Measurements from ENCODE around the gene JMJD4. TPM values are rescaled to one million over a fixed set of nuclear protein-coding genes. Genes with fewer than 3 reads are reported as not detected.

The JMJD4 gene
- 15.1 and 20.9 TPM in 2 replicates for total RNA-seq (2021)
- percentile 62 among the genes with signal in this experiment for Bru-seq, nascent RNA
- percentile 57 among the genes with signal in this experiment for BruChase-seq, experiment 1, labeled RNA remaining after a 2-hour chase
- percentile 58 among the genes with signal in this experiment for BruChase-seq, experiment 2, labeled RNA remaining after a 6-hour chase
- long read RNA-seq, transcript JMJD4-201 (6 exons, 2,595 nt), result major isoform, 14 of 24 reads
- long read RNA-seq, partial matches to known transcripts, result 3 of 24 reads
- long read RNA-seq, other reads (novel, unspliced or antisense), result 6 of 24 reads

- intact Hi-C loops (cut with micrococcal nuclease; ENCODE audit: unreplicated experiment), result loop anchor here (1.0 kb wide), 1 partner anchor 24 kb away; no protein-coding TSS in a partner anchor
- Histone ChIP-seq H3K9me3 (ENCODE audit: insufficient read depth, low read depth) (no peaks in the 10 kb centered on the region), H4K20me1 (ENCODE audit: insufficient read depth) (peaks cover 10% of the 10 kb centered on the region; the same call in 1 of the 2 replicates), H3K4me3 (peak within 1 kb of the TSS; percentile 99), H2AFZ (peak within 1 kb of the TSS; percentile 100), H3K27ac (0 out of 2 replicates have a peak within 1 kb of the TSS, but pooled peaks have one; percentile 1), H3K36me3 (ENCODE audit: low read depth) (no peaks in the 10 kb centered on the region), H3K4me2 (peak within 1 kb of the TSS; percentile 91), H3K79me2 (ENCODE audit: low read depth) (peaks cover 63% of the 10 kb centered on the region), H3K9me2 (ENCODE audit: insufficient read depth) (no peaks in the 10 kb centered on the region), H3K27me3 (ENCODE audit: insufficient read depth, low read depth) (no peaks in the 10 kb centered on the region), H3K4me1 (replicated peaks; ENCODE audit: insufficient read depth) (peaks cover 17% of the 10 kb centered on the region; the same call in 1 of the 2 replicates), H3F3A (ENCODE audit: insufficient read depth, low read depth) (peaks cover 5% of the 10 kb centered on the region; the same call in 1 of the 2 replicates)
- BruUV-seq (replicated peaks), result no TSS peak
- peak; percentile 75 to 97 for DNase-seq
- POLR2A ChIA-PET (ENCODE audit: unreplicated experiment), result interaction anchor here (0.6 to 0.7 kb wide), 3 partner anchors 53 to 777 kb away, joined by 3 to 4 read pairs (median 3); partner anchors contain the start of gene IBA57
- CTCF ChIA-PET, result interaction anchor here (0.6 kb wide), 1 partner anchor 31 kb away, joined by 9 read pairs; no protein-coding TSS in a partner anchor
- TF ChIP-seq CTCF (conservative IDR thresholded peaks at IDR 0.05), result no peak
- no peak for TF ChIP-seq EZH2 (IDR thresholded peaks at IDR 0.05; ENCODE audit: low read depth)
These were observed at the start of gene JMJD4, which contains the start of gene SNAP47 for GRCh38 chr1:227734856-227735538. TSS of gene JMJD4 (minus strand) at chr1:227735302. CDS start at chr1:227735273, 29 bp downstream. TSS of gene SNAP47 (plus strand) at chr1:227735435. CDS start at chr1:227747737, 12,302 bp downstream.

- H3K79me2 ChIP-seq (ENCODE audit: low read depth), result no peaks in the 10 kb centered on the region
- BruUV-seq (replicated peaks), result no TSS peak
- intact Hi-C loops (cut with micrococcal nuclease; ENCODE audit: unreplicated experiment), result no loop called here
- CTCF ChIA-PET, result no interaction called here
- H3K27ac ChIP-seq, result no peak overlapping the region
- no peak overlapping the region for H3K4me3 ChIP-seq
- H3K4me1 ChIP-seq (replicated peaks; ENCODE audit: insufficient read depth), result peaks cover 3% of the 10 kb centered on the region; the same call in 1 of the 2 replicates
- no peak for DNase-seq
- TF ChIP-seq EZH2 (IDR thresholded peaks at IDR 0.05; ENCODE audit: low read depth), result no peak
- TF ChIP-seq CTCF (conservative IDR thresholded peaks at IDR 0.05), result no peak
- H3F3A ChIP-seq (ENCODE audit: insufficient read depth, low read depth), result no peaks in the 10 kb centered on the region; the same call in 1 of the 2 replicates
- H4K20me1 ChIP-seq (ENCODE audit: insufficient read depth), result no peaks in the 10 kb centered on the region; the same call in 1 of the 2 replicates
- H3K36me3 ChIP-seq (ENCODE audit: low read depth), result no peaks in the 10 kb centered on the region
- no peaks in the 10 kb centered on the region for H3K9me3 ChIP-seq (ENCODE audit: insufficient read depth, low read depth)
- no peaks in the 10 kb centered on the region for H3K27me3 ChIP-seq (ENCODE audit: insufficient read depth, low read depth)
- no peak overlapping the region for H2AFZ ChIP-seq
- H3K4me2 ChIP-seq, result no peak overlapping the region
- no peaks in the 10 kb centered on the region for H3K9me2 ChIP-seq (ENCODE audit: insufficient read depth)
- POLR2A ChIA-PET (ENCODE audit: unreplicated experiment), result no interaction called here
These were observed 47.1 kb upstream of the JMJD4 start for GRCh38 chr1:227782226-227782625.

DNA sequence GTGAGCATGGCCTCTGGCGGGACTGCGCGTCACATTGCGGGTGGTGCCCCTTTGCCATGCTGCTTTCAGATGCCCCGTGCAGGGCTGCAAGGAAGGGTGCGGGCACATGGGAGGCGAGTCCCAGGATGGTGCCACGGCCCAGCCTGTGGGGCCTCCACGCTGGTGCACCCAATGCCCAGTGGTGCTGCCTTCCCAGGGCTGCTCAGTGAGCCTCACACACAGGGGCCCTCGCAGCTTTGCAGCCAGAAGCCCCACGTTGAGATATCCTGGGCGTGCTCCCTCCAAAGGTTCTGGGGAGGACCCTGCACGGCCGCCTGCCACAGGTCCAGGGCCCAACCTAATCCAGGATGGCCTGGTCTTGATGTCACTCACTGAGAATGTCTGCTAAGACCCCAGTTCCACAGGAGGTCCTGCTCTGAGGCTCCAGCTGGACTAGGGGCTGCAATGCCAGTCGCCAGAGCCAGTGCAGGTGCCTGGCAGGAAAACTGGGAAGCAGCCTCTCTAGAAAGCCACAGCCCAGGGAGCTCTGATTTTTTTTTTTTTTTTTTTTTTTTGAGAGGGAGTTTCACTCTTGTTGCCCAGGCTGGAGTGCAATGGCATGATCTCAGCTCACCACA lies 46.3 kb upstream of the JMJD4 start:
- Histone ChIP-seq H2AFZ (no peak overlapping the region), H3K9me2 (ENCODE audit: insufficient read depth) (no peaks in the 10 kb centered on the region), H3K4me2 (no peak overlapping the region), H3K27ac (no peak overlapping the region), H4K20me1 (ENCODE audit: insufficient read depth) (no peaks in the 10 kb centered on the region; the same call in 1 of the 2 replicates), H3K36me3 (ENCODE audit: low read depth) (no peaks in the 10 kb centered on the region), H3K79me2 (ENCODE audit: low read depth) (no peaks in the 10 kb centered on the region), H3K27me3 (ENCODE audit: insufficient read depth, low read depth) (no peaks in the 10 kb centered on the region), H3K4me3 (no peak overlapping the region), H3F3A (ENCODE audit: insufficient read depth, low read depth) (no peaks in the 10 kb centered on the region; the same call in 1 of the 2 replicates), H3K9me3 (ENCODE audit: insufficient read depth, low read depth) (no peaks in the 10 kb centered on the region), H3K4me1 (replicated peaks; ENCODE audit: insufficient read depth) (no peaks in the 10 kb centered on the region)
- no peak for DNase-seq
- CTCF ChIA-PET, result no interaction called here
- TF ChIP-seq EZH2 (IDR thresholded peaks at IDR 0.05; ENCODE audit: low read depth) (no peak), CTCF (conservative IDR thresholded peaks at IDR 0.05) (no peak)
- BruUV-seq (replicated peaks), result no TSS peak
- intact Hi-C loops (cut with micrococcal nuclease; ENCODE audit: unreplicated experiment), result no loop called here
- POLR2A ChIA-PET (ENCODE audit: unreplicated experiment), result no interaction called here

Data from PC-9 (cell line).